Measurements from ENCODE around the gene RAB26. TPM values are rescaled to one million over a fixed set of nuclear protein-coding genes. Genes with fewer than 3 reads are reported as not detected.

RAB26 gene
- polyA plus RNA-seq, 1 donor from 2014 or later, result 4.9 TPM

DNA sequence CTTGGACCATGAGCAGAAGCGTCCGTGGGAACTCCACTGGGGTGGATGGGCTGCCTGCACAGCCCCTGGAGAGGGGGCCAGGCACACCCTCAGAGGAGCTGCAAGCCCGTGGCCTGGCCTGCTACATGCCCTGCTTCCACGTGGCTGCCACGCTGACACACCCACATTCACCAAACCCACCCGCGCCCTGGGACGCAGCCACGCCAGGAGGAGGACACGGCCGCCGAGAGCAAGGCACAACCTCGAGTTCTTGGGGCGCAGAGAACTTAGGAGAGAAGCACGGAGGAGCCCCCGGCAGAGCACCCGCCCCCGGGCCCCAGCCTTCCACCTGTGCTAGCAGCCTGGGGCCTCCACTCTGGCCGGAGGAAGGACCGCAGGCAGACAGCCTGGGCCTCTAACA lies 29.1 kb downstream of the RAB26 start:
- no peak overlapping the region for H3K4me2 ChIP-seq (ENCODE audit: low read length)
- H3K27ac ChIP-seq (ENCODE audit: low read length), result no peak overlapping the region
- H3K27me3 ChIP-seq (ENCODE audit: insufficient read depth, low read depth, low read length), result no peaks in the 10 kb centered on the region
- H3F3A ChIP-seq (ENCODE audit: insufficient read depth, low read length, poor library complexity, severe bottlenecking), result no peaks in the 10 kb centered on the region
- no peaks in the 10 kb centered on the region for H4K20me1 ChIP-seq (ENCODE audit: insufficient read depth)
- H3K9ac ChIP-seq (ENCODE audit: low read length), result no peak overlapping the region
- H3K9me2 ChIP-seq (ENCODE audit: insufficient read depth, low read length), result no peaks in the 10 kb centered on the region
- H2AFZ ChIP-seq (ENCODE audit: low read depth, low read length), result no peak overlapping the region
- H3K79me2 ChIP-seq (replicated peaks; ENCODE audit: insufficient read depth, low read length), result no peaks in the 10 kb centered on the region
- no peak for TF ChIP-seq SMC3 (conservative IDR thresholded peaks at IDR 0.05; ENCODE audit: poor library complexity)
- peak; percentile 9 for TF ChIP-seq POLR2AphosphoS5 (IDR thresholded peaks at IDR 0.05)
- no peaks in the 10 kb centered on the region for H3K9me3 ChIP-seq (ENCODE audit: low read length)
- H3K4me3 ChIP-seq (ENCODE audit: low read length), result no peak overlapping the region
- no peaks in the 10 kb centered on the region for H3K36me3 ChIP-seq (ENCODE audit: insufficient read depth, low read length)

DNA sequence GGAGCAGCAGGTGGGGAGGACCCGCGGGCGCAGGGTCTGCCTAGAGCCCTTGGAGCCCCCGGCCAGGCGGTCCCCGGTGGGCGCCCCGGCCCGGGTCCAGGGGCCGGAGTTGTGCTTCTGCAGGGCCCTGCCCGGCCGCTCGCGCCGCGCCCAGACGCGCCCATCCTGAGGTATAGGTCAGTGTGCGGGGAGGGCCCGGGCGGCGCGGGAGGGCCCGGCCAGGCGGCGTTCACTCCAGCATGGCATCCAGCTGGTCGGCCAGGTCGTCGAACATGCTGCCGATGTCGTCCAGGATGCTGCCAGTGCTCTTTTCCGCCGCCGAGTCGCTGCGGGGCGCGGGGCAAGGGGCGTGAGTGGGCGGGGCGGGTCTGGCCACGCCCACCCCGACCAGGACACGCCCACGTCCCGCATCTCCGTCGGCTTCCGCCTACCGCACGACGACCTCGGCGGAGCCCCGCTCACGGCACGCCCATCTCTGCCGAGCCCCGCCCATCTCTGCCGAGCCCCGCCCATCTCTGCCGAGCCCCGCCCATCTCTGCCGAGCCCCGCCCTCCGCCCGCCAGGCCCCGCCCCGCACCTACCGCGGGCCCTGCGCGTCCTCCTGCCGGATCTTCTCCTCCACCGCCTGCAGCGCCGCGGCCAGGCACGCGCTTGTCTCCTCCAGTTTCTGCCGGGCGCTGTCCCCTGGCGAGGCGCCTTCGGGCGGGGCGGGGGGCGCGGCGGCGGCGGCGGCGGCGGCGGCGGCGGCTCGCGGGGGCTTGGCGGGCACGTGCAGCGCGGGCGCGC lies 30.1 kb downstream of the RAB26 start:
- Histone ChIP-seq H3K4me2 (ENCODE audit: low read length) (no peak overlapping the region), H3K79me2 (replicated peaks; ENCODE audit: insufficient read depth, low read length) (no peaks in the 10 kb centered on the region), H3F3A (ENCODE audit: insufficient read depth, low read length, poor library complexity, severe bottlenecking) (no peaks in the 10 kb centered on the region), H3K9me2 (ENCODE audit: insufficient read depth, low read length) (no peaks in the 10 kb centered on the region), H3K9me3 (ENCODE audit: low read length) (no peaks in the 10 kb centered on the region), H3K27me3 (ENCODE audit: insufficient read depth, low read depth, low read length) (no peaks in the 10 kb centered on the region), H4K20me1 (ENCODE audit: insufficient read depth) (no peaks in the 10 kb centered on the region), H3K9ac (ENCODE audit: low read length) (no peak overlapping the region), H3K27ac (ENCODE audit: low read length) (no peak overlapping the region), H3K4me3 (ENCODE audit: low read length) (no peak overlapping the region), H3K36me3 (ENCODE audit: insufficient read depth, low read length) (no peaks in the 10 kb centered on the region), H2AFZ (ENCODE audit: low read depth, low read length) (no peak overlapping the region)
- TF ChIP-seq, protein P1, sequence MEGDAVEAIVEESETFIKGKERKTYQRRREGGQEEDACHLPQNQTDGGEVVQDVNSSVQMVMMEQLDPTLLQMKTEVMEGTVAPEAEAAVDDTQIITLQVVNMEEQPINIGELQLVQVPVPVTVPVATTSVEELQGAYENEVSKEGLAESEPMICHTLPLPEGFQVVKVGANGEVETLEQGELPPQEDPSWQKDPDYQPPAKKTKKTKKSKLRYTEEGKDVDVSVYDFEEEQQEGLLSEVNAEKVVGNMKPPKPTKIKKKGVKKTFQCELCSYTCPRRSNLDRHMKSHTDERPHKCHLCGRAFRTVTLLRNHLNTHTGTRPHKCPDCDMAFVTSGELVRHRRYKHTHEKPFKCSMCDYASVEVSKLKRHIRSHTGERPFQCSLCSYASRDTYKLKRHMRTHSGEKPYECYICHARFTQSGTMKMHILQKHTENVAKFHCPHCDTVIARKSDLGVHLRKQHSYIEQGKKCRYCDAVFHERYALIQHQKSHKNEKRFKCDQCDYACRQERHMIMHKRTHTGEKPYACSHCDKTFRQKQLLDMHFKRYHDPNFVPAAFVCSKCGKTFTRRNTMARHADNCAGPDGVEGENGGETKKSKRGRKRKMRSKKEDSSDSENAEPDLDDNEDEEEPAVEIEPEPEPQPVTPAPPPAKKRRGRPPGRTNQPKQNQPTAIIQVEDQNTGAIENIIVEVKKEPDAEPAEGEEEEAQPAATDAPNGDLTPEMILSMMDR (IDR thresholded peaks at IDR 0.05; ENCODE audit: poor library complexity, severe bottlenecking), result no peak
- TF ChIP-seq, protein P2, sequence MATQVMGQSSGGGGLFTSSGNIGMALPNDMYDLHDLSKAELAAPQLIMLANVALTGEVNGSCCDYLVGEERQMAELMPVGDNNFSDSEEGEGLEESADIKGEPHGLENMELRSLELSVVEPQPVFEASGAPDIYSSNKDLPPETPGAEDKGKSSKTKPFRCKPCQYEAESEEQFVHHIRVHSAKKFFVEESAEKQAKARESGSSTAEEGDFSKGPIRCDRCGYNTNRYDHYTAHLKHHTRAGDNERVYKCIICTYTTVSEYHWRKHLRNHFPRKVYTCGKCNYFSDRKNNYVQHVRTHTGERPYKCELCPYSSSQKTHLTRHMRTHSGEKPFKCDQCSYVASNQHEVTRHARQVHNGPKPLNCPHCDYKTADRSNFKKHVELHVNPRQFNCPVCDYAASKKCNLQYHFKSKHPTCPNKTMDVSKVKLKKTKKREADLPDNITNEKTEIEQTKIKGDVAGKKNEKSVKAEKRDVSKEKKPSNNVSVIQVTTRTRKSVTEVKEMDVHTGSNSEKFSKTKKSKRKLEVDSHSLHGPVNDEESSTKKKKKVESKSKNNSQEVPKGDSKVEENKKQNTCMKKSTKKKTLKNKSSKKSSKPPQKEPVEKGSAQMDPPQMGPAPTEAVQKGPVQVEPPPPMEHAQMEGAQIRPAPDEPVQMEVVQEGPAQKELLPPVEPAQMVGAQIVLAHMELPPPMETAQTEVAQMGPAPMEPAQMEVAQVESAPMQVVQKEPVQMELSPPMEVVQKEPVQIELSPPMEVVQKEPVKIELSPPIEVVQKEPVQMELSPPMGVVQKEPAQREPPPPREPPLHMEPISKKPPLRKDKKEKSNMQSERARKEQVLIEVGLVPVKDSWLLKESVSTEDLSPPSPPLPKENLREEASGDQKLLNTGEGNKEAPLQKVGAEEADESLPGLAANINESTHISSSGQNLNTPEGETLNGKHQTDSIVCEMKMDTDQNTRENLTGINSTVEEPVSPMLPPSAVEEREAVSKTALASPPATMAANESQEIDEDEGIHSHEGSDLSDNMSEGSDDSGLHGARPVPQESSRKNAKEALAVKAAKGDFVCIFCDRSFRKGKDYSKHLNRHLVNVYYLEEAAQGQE (IDR thresholded peaks at IDR 0.05; ENCODE audit: borderline replicate concordance), result no peak
- no peak for TF ChIP-seq RAD21 (conservative IDR thresholded peaks at IDR 0.05)
- TF ChIP-seq EZH2 (IDR thresholded peaks at IDR 0.05; ENCODE audit: borderline replicate concordance, insufficient read depth, low read length, poor library complexity, severe bottlenecking), result no peak
- no peak for TF ChIP-seq SMC3 (conservative IDR thresholded peaks at IDR 0.05; ENCODE audit: poor library complexity)
- TF ChIP-seq TAF1 (IDR thresholded peaks at IDR 0.05; ENCODE audit: low read depth), result no peak
- TF ChIP-seq MXI1 (conservative IDR thresholded peaks at IDR 0.05; ENCODE audit: poor library complexity, severe bottlenecking), result no peak
- no peak for TF ChIP-seq POLR2AphosphoS5 (IDR thresholded peaks at IDR 0.05)
- no peak for TF ChIP-seq EP300 (conservative IDR thresholded peaks at IDR 0.05; ENCODE audit: poor library complexity, severe bottlenecking)
